ENCODE results near the gene LDLRAP1.
A peak's percentile ranks its signal among the peaks of the same experiment; 100 is the strongest.
"Not testable (repeated sequence)": the region's sequence is repeated elsewhere in the genome, so short reads cannot be mapped to it uniquely, and the experiment has no call there.

LDLRAP1 gene

DNA sequence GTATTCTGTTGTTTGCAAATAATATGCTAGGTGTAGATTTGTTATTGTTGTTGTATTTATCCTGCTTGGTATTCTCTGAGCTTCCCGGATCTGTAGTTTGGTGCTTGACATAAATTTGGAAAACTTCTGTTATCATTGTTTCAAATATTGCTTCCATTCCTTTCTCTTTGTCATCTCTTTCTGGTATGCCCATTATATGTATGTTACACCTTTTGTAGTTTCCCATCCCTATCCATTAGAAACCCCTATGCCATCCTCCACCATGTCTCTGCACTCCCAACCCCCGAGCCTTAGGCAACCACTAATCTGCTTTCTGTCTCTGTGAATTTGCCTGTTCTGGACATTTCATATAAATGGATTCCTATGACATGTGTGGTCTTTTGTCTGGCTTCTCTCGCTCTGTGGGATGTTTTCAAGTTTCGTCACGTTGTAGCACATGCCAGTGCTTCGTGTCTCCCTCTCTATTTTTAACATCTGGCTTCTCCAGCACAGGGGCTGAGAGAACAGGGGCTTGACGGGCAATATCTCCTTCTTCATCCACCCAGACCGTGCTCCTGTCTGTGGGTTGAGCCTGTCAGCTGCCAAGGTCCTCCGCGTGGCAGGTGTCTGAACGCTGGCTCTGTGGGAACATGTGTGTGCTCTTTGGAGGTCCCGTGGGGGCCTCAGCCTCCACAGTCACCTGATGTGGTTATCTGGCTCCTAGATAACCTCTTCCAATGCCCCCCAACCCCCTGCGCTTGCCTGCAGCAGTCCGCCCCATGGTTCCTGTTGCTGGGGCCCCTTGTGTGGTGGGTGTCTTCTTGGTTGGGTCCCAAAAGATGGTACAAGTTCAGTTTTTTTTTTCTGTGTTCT is 40.3 kb downstream of the LDLRAP1 start:
- Histone ChIP-seq H3K79me2 (ENCODE audit: control insufficient read depth, low read length) (no peaks in the 10 kb centered on the region), H3K4me3 (ENCODE audit: low read length) (no peak overlapping the region), H3K4me1 (ENCODE audit: control insufficient read depth, low read length) (peaks cover 60% of the 10 kb centered on the region), H3K4me2 (ENCODE audit: low read length) (peak overlapping the region; percentile 75; the same call in 1 of the 2 replicates), H3K9me2 (replicated peaks; ENCODE audit: control insufficient read depth, low read length) (no peaks in the 10 kb centered on the region), H3F3A (ENCODE audit: control insufficient read depth, insufficient read depth) (peaks cover 22% of the 10 kb centered on the region), H3K9me3 (ENCODE audit: control insufficient read depth, insufficient read depth, low read length) (no peaks in the 10 kb centered on the region), H4K20me1 (ENCODE audit: control insufficient read depth, insufficient read depth, low read depth, low read length) (no peaks in the 10 kb centered on the region), H3K27me3 (ENCODE audit: control insufficient read depth, low read length) (no peaks in the 10 kb centered on the region), H3K36me3 (ENCODE audit: control insufficient read depth, low read length) (no peaks in the 10 kb centered on the region), H3K27ac (ENCODE audit: low read depth, low read length) (peak overlapping the region; percentile 75)
- no peak for TF ChIP-seq EZH2phosphoT487 (IDR thresholded peaks at IDR 0.05; ENCODE audit: borderline replicate concordance, low read length)
- TF ChIP-seq, protein P1, sequence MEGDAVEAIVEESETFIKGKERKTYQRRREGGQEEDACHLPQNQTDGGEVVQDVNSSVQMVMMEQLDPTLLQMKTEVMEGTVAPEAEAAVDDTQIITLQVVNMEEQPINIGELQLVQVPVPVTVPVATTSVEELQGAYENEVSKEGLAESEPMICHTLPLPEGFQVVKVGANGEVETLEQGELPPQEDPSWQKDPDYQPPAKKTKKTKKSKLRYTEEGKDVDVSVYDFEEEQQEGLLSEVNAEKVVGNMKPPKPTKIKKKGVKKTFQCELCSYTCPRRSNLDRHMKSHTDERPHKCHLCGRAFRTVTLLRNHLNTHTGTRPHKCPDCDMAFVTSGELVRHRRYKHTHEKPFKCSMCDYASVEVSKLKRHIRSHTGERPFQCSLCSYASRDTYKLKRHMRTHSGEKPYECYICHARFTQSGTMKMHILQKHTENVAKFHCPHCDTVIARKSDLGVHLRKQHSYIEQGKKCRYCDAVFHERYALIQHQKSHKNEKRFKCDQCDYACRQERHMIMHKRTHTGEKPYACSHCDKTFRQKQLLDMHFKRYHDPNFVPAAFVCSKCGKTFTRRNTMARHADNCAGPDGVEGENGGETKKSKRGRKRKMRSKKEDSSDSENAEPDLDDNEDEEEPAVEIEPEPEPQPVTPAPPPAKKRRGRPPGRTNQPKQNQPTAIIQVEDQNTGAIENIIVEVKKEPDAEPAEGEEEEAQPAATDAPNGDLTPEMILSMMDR (IDR thresholded peaks at IDR 0.05; ENCODE audit: low read depth, low read length, poor library complexity, severe bottlenecking) = no peak

DNA sequence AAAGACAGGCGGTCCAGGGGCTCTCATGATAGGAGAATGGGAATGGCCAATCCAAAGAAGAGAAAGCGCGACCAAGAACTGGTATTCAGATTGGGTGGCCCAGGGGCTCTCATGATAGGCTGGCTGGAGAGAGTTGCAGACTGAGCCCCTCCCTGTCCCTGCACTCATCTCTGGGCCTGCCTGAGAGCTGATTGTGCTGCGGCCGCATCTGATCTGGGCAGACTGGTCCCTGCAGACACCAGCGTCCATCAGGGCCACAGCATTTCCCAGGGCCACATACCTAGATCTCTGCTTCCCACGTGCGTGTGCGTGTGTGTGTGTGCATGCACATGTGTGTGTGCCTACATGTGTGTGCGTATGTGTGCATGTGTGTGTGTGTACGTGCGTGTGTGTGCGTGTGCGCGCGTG is 42.8 kb downstream of the LDLRAP1 start:
- Histone ChIP-seq H3K4me2 (ENCODE audit: low read length) (peak overlapping the region; percentile 75), H3K9me2 (replicated peaks; ENCODE audit: control insufficient read depth, low read length) (no peaks in the 10 kb centered on the region), H3K4me3 (ENCODE audit: low read length) (peak overlapping the region; percentile 60)

DNA sequence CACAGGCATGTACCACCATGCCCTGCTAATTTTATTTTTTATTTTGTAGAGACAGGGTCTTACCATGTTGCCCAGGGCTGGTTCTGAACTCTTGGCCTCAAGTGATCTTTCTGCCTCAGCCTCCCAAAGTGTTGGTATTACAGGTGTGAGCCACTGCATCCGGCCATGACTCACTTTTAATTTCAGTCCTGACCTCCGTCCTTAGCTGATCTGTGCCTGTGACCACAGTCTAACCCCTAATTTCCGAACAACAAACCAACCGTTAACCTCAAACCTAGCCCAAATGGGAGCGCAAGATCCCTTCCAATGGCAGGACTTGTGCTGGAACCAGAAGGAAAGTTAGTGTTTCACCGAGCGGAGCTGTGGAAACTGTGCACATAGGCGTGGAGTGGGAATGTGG is 43.9 kb downstream of the LDLRAP1 start:
- peaks cover 22% of the 10 kb centered on the region for H3F3A ChIP-seq (ENCODE audit: control insufficient read depth, insufficient read depth)
- H3K4me3 ChIP-seq (ENCODE audit: low read length) = no peak overlapping the region
- no peaks in the 10 kb centered on the region for H3K36me3 ChIP-seq (ENCODE audit: control insufficient read depth, low read length)
- no peaks in the 10 kb centered on the region for H3K9me3 ChIP-seq (ENCODE audit: control insufficient read depth, insufficient read depth, low read length)
- H3K9me2 ChIP-seq (replicated peaks; ENCODE audit: control insufficient read depth, low read length) = no peaks in the 10 kb centered on the region
- peaks cover 60% of the 10 kb centered on the region for H3K4me1 ChIP-seq (ENCODE audit: control insufficient read depth, low read length)
- peak overlapping the region; percentile 35 for H3K4me2 ChIP-seq (ENCODE audit: low read length)
- no peaks in the 10 kb centered on the region for H3K27me3 ChIP-seq (ENCODE audit: control insufficient read depth, low read length)
- H3K27ac ChIP-seq (ENCODE audit: low read depth, low read length) = no peak overlapping the region
- TF ChIP-seq, protein P1 (IDR thresholded peaks at IDR 0.05; ENCODE audit: low read depth, low read length, poor library complexity, severe bottlenecking) = no peak
- TF ChIP-seq EZH2phosphoT487 (IDR thresholded peaks at IDR 0.05; ENCODE audit: borderline replicate concordance, low read length) = no peak
- no peaks in the 10 kb centered on the region for H4K20me1 ChIP-seq (ENCODE audit: control insufficient read depth, insufficient read depth, low read depth, low read length)
- no peaks in the 10 kb centered on the region for H3K79me2 ChIP-seq (ENCODE audit: control insufficient read depth, low read length)

More for the DNA sequence above, 42.8 kb downstream of the LDLRAP1 start:
- Histone ChIP-seq H3F3A (ENCODE audit: control insufficient read depth, insufficient read depth) (peaks cover 22% of the 10 kb centered on the region), H3K79me2 (ENCODE audit: control insufficient read depth, low read length) (no peaks in the 10 kb centered on the region), H3K9me3 (ENCODE audit: control insufficient read depth, insufficient read depth, low read length) (no peaks in the 10 kb centered on the region), H3K27me3 (ENCODE audit: control insufficient read depth, low read length) (no peaks in the 10 kb centered on the region), H3K36me3 (ENCODE audit: control insufficient read depth, low read length) (no peaks in the 10 kb centered on the region), H3K27ac (ENCODE audit: low read depth, low read length) (peak overlapping the region; percentile 75), H4K20me1 (ENCODE audit: control insufficient read depth, insufficient read depth, low read depth, low read length) (no peaks in the 10 kb centered on the region), H3K4me1 (ENCODE audit: control insufficient read depth, low read length) (peaks cover 63% of the 10 kb centered on the region)
- TF ChIP-seq, protein P1 (IDR thresholded peaks at IDR 0.05; ENCODE audit: low read depth, low read length, poor library complexity, severe bottlenecking) = no peak
- no peak for TF ChIP-seq EZH2phosphoT487 (IDR thresholded peaks at IDR 0.05; ENCODE audit: borderline replicate concordance, low read length)

DNA sequence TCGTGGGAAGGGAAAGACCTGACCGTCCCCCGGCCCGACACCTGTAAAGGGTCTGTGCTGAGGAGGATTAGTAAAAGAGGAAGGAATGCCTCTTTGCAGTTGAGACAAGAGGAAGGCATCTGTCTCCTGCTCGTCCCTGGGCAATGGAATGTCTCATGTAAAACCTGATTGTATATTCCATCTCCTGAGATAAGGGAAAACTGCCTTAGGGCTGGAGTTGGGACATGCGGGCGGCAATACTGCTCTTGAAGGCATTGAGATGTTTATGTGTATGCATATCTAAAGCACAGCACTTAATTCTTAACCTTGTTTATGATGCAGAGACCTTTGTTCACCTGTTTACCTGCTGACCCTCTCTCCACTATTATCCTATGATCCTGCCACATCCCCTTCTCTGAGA is 44.8 kb downstream of the LDLRAP1 start:
- H4K20me1 ChIP-seq (ENCODE audit: control insufficient read depth, insufficient read depth, low read depth, low read length); H3K27ac ChIP-seq (ENCODE audit: low read depth, low read length); H3K9me3 ChIP-seq (ENCODE audit: control insufficient read depth, insufficient read depth, low read length); H3K27me3 ChIP-seq (ENCODE audit: control insufficient read depth, low read length); H3K9me2 ChIP-seq (replicated peaks; ENCODE audit: control insufficient read depth, low read length); H3K4me3 ChIP-seq (ENCODE audit: low read length); H3K79me2 ChIP-seq (ENCODE audit: control insufficient read depth, low read length); H3K36me3 ChIP-seq (ENCODE audit: control insufficient read depth, low read length): not testable (repeated sequence)
- Histone ChIP-seq H3K4me2 (ENCODE audit: low read length) (peak overlapping the region; percentile 35), H3F3A (ENCODE audit: control insufficient read depth, insufficient read depth) (peaks cover 22% of the 10 kb centered on the region), H3K4me1 (ENCODE audit: control insufficient read depth, low read length) (peaks cover 60% of the 10 kb centered on the region)

DNA sequence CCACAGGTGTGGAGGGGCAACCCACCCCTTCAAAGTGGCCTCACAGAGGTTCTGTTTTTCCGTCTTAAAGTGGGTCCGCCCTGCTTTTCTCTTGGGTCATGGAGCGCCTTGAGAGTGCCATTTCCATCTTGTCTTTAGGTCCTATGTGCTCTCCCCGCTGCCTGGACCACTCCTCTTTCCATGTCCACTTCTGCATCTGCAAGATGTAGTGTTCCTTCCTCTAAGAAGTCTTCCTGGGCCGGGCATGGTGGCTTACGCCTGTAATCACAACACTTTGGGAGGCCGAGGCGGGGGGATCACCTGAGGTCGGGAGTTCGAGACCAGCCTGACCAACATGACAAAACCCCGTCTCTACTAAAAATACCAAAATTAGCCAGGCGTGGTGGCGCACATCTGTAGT is 45.4 kb downstream of the LDLRAP1 start:
- H3K36me3 ChIP-seq (ENCODE audit: control insufficient read depth, low read length); H3K4me2 ChIP-seq (ENCODE audit: low read length); H3K4me3 ChIP-seq (ENCODE audit: low read length); H3K9me3 ChIP-seq (ENCODE audit: control insufficient read depth, insufficient read depth, low read length); H3K27me3 ChIP-seq (ENCODE audit: control insufficient read depth, low read length); H4K20me1 ChIP-seq (ENCODE audit: control insufficient read depth, insufficient read depth, low read depth, low read length); H3K27ac ChIP-seq (ENCODE audit: low read depth, low read length); H3K79me2 ChIP-seq (ENCODE audit: control insufficient read depth, low read length); H3K9me2 ChIP-seq (replicated peaks; ENCODE audit: control insufficient read depth, low read length): not testable (repeated sequence)
- Histone ChIP-seq H3K4me1 (ENCODE audit: control insufficient read depth, low read length) (peaks cover 58% of the 10 kb centered on the region), H3F3A (ENCODE audit: control insufficient read depth, insufficient read depth) (peaks cover 20% of the 10 kb centered on the region)

All from DOHH2 (cell line).